Epithelial cell of prostate (primary cell): ENCODE measurements around the gene SOX14.

Experiments used
- DNase-seq: peaks from one replicate; pipeline ENCODE4 v3.0.0-alpha.2; 2011; ENCODE audit warnings: low read depth, low spot score
- H3K27ac ChIP-seq: fragments of 450-650 bp; 2 replicates; pipeline ENCODE4 v1.5.1; 2017; ENCODE audit warnings: mild to moderate bottlenecking

SOX14 gene

DNA sequence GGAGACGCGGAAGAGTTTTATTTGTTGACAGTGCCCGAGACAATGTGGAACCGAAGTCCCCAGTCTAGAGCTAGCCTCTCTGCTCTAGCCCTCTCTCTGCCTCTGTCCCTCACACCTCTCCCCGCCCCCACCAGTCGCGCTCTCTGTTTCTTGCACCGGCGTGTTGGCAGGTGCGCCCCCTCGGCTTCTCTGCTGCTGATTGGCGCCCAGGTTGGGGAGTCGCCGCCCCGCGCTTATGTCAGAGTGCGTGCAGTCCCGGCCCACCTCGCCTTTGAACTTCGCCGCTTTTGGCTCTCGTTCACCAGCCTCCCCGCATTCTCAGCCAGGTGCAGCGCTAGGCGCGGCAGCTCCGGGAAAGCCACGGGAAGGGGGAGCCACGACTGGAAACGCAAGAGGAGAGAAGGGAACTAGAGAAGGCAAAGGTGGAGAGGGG, at the start of gene SOX14:
SOX14 (plus strand) TSS at position 315 of the 433 bp plus-strand sequence. CDS start 470 bp downstream, outside the sequence.
- no peak within 1 kb of the TSS for H3K27ac ChIP-seq
- no peak for DNase-seq

- no peak overlapping the region for H3K27ac ChIP-seq
- no peak for DNase-seq
These were observed 49.6 kb upstream of the SOX14 start for GRCh38 chr3:137714551-137714950.

- no peak overlapping the region for H3K27ac ChIP-seq
- DNase-seq, result no peak
These were observed 39.9 kb upstream of the SOX14 start for GRCh38 chr3:137724240-137724639.

DNA sequence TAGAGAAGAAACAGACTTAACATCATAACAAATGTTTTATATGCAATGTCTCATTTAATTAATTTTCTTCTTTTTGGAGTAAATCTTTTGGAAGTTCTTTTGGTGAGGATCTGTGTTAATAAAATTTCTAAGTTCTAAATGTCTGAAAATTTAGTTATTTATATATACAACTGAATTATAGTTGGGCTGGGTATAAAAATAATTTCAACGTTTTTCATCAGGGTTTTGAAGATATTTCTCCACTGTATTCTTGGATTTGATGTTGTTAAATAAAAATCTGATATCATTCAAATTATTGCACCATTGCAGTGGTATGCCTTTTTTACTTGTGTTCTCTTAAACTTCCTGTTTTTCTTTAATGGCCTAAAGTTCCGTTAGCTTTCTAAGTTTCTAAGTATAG, 26.9 kb upstream of the SOX14 start:
- no peak for DNase-seq
- H3K27ac ChIP-seq, result no peak overlapping the region

GRCh38 chr3:137738710-137739109, 25.4 kb upstream of the SOX14 start:
- DNase-seq, result no peak
- H3K27ac ChIP-seq, result no peak overlapping the region

DNA sequence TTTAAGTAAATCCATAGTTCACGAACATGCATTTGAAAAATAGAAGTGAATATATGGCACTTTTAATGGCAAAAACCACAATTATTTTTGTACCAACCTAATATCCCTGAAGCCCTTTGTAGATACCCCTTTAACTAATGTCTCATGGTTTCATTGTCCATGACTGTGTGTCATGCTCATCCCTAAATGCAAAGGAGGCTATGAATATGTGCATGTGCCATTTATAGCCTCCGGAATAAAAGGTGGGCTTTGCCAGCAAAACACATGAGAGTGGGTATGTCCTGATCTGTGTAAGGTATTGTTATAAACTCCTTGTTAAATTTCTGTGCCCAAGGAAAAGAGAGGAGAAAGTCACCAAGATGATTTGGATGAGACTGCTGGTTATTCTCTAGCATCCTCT, 20.5 kb upstream of the SOX14 start:
- DNase-seq, result no peak
- H3K27ac ChIP-seq, result no peak overlapping the region

GRCh38 chr3:137746808-137747207, 17.3 kb upstream of the SOX14 start:
- H3K27ac ChIP-seq, result no peak overlapping the region
- DNase-seq, result no peak

GRCh38 chr3:137759505-137759904, 4.6 kb upstream of the SOX14 start:
- no peak for DNase-seq
- H3K27ac ChIP-seq, result no peak overlapping the region

DNA sequence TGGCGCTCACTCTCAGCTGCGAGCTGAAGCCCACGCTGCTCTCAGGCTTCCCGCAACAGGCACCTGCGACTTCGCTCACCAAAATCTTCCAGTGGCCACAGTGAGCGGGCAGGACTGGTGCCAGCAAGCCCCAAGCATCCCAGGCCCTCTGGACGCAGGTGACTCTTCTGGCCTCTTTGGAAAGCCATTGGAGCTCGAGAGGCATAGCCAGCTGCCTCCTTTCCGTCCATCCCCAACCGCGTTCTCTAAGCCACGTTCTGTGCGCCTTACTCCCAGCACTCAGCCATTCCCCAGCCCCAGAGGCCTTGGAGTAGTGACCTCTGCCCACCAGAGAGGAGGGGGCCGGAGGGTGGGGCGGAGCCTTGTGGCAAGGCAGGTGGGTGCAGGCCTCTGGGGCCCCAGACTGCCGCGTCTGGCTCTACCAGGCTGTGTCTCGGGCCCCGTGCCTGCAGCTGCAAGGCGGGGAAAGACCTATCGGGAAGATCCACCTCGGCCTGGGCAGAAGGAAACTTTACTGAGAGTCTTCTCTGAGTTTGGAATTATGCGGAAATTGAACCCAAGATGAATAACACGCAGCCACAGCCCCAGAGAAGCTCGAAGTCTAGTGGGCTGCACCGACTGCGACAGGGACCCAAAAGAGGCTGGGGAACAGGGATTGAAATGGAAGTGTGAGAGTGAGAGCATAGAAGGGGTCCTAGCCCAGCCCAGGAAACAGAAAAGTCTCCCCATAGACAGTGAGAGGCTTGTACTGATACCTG, 3.6 kb upstream of the SOX14 start:
- H3K27ac ChIP-seq, result no peak overlapping the region
- no peak for DNase-seq

DNA sequence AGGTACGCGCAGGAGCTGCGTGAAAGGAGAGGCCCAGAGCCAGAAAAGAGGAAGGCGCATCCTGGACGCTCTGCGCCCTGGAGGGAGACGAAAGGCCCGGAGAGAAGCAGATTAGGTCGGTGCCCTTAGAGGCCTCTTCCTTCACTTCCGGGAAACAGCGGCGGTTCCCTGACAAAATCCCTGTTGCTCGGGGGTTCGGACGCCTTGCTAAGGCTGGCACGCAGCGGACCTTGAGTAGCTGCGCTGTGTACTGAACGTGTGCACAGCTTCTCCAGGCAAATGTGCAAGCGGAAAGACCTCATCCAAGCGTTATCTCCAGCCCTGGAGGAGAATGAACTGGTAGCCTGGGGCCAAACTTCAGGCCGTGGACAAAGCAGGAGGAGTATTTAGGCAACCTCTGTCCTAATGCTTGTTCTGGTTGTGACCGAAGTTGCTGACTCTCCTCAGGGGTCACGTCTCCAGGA, 3.0 kb upstream of the SOX14 start:
- H3K27ac ChIP-seq, result no peak overlapping the region
- DNase-seq, result no peak

DNA sequence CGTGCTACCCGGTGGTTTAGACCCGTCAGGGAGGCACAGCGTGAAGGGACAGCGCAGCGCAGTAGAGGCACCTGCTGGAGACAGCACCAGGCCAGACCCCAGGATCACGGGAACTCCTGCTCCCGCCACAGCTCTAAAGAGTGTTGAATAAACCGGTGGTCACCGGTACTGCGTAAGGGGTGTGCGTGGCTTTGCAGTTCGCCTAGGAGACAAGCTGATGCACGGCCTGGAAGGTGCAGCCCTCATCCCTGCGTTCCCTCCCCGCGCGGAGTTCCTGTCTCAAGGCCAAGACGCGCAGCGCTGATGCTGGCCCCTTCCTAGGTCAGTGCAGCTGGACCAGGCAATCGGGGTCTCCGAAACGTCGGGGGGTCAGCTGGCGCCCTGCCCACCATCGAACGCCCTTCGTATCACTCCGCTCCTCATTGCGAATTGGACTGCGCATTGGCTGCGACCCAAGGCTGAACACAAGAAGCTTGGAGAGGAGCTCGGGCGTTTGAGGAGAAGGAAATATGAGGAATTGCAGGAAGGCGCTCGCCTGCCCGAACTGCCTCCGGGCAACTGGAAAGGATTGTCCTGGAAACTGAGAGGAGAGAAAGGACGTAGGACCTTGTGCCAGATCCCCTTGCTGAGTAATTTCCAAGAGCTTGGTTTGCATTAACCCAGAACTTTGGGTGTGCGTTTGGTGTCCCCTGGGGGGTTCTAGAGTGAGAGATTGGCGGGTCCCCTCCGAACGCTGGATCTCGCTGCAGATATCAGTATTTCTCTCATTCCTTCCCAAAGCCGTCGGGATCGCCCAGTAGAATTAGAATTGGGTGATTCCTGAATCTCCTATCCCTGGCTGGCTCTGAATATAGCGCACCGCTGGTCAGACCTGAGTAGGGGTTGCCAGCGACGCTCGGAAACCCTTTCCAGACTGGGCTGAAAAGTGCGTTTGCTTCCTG, 2.3 kb upstream of the SOX14 start:
- H3K27ac ChIP-seq, result no peak overlapping the region
- DNase-seq, result no peak

DNA sequence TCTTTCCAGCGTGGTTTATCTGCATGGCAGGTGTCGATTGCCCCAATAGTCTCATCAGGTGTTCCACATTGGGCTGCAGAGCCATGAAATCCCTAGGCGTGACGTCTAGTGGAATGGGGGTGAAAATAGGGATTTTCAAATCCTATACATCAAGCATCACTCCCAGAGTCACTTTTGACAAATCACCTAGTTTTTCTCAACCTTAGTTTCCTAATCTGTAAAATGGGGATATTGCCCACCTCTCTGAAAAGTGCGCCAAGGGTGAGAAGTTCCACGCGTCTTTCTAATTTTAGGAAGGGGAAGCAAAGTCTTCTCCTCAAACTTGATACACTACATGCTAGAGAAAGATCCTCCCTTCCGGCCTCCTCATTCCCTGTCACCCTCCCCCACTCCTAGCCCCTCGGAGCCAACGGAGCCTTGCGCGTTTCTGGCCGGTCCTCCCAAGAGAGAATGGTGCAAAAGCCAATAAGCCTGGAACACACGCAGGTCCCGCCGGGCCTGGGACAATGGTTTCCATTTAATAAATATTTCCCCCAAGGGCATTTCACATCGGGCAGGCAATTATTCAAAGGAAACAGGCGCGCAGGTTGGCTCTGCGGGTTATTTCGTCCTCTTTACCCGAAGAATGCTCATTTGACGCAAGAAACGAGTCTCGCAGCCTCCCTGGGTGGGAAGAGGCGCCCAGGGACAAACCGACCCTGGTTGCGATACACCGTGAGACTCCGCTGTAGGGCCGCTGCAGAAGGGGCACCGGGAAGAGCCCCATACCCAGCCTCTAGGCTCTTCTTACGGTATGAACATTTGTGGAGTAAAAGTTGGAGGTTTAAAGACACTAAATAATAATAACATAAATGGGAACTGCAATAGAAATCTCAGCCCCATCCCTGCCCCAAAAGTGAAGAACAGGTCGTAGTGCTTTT, 1.2 kb upstream of the SOX14 start:
- DNase-seq, result no peak
- H3K27ac ChIP-seq, result no peak overlapping the region

DNA sequence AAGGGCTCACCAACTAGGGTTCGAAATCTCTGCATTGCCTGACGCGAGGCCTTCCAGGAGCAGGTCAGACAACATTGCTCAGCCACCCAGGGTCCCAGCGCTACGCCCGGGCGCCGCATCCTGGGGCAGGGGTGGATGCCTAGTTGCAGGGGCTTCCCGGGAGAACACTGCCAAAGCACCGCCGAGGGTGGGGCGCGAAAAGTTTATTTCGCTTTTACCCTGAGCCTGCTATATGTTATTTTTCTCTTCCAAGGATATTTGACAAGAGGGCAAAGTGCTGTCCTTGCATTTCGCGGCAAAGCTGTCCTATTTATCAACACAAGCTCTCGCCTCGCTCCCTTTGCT, 549 bp upstream of the SOX14 start:
- DNase-seq, result no peak
- H3K27ac ChIP-seq, result no peak overlapping the region

DNA sequence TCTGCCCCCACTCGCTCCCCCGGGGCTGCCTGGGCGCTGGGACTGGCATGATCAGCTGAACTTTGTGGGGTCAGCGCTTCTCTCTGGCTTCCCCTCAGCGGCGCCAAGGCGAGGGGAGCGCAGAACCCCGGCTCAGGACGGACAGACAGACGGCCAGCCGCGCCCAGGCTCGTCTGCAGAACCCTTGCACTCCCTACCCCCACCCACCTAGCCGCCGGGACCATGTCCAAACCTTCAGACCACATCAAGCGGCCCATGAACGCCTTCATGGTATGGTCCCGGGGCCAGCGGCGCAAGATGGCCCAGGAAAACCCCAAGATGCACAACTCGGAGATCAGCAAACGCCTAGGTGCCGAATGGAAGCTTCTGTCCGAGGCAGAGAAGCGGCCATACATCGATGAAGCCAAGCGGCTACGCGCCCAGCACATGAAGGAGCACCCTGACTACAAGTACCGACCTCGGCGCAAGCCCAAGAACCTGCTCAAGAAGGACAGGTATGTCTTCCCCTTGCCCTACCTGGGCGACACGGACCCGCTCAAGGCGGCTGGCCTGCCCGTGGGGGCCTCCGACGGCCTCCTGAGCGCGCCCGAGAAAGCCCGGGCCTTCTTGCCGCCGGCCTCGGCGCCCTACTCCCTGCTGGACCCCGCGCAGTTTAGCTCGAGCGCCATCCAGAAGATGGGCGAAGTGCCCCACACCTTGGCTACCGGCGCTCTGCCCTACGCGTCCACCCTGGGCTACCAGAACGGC, 621 bp downstream of the SOX14 start:
- DNase-seq, result no peak
- H3K27ac ChIP-seq, result no peak overlapping the region

GRCh38 chr3:137765310-137766033, 1.4 kb downstream of the SOX14 start:
- no peak overlapping the region for H3K27ac ChIP-seq
- DNase-seq, result no peak

GRCh38 chr3:137766041-137766875, 2.1 kb downstream of the SOX14 start:
- no peak for DNase-seq
- H3K27ac ChIP-seq, result no peak overlapping the region

GRCh38 chr3:137766876-137767537, 2.9 kb downstream of the SOX14 start:
- no peak for DNase-seq
- H3K27ac ChIP-seq, result no peak overlapping the region
